ENCODE results near the gene AGTRAP. TPM values are rescaled to one million over a fixed set of nuclear protein-coding genes. Genes with fewer than 3 reads are reported as not detected.
A peak's percentile ranks its signal among the peaks of the same experiment; 100 is the strongest.

Gene AGTRAP
- total RNA-seq, 1 donor from 2014 or later = 13.6 TPM

GRCh38 chr1:11774753-11775152 lies 38.8 kb downstream of the AGTRAP start:
- intact Hi-C loops (cut with DNase I) = no loop called here
- no peak for ATAC-seq (ENCODE audit: poor library complexity)
- no peak for DNase-seq

- ATAC-seq (ENCODE audit: poor library complexity) (peak; percentile 14), DNase-seq (no peak)
- intact Hi-C loops (cut with DNase I) = no loop called here
These were observed 41.9 kb downstream of the AGTRAP start for GRCh38 chr1:11777658-11778322.

GRCh38 chr1:11778336-11778735 lies 42.4 kb downstream of the AGTRAP start:
- ATAC-seq (ENCODE audit: poor library complexity) (no peak), DNase-seq (no peak)
- intact Hi-C loops (cut with DNase I) = no loop called here

- intact Hi-C loops (cut with DNase I) = no loop called here
- DNase-seq (no peak), ATAC-seq (ENCODE audit: poor library complexity) (no peak)
These were observed 43.1 kb downstream of the AGTRAP start for GRCh38 chr1:11778844-11779623.

- DNase-seq (no peak), ATAC-seq (ENCODE audit: poor library complexity) (no peak)
- intact Hi-C loops (cut with DNase I) = loop anchor here (10.0 kb wide), 1 partner anchor 45 kb away; the partner anchor contains the start of gene AGTRAP
These were observed 43.9 kb downstream of the AGTRAP start for GRCh38 chr1:11779715-11780379.

- ATAC-seq (ENCODE audit: poor library complexity) = no peak
- intact Hi-C loops (cut with DNase I) = loop anchor here (10.0 kb wide), 1 partner anchor 46 kb away; the partner anchor contains the start of gene AGTRAP
- no peak for DNase-seq
These were observed 44.6 kb downstream of the AGTRAP start for GRCh38 chr1:11780380-11781147.

- no peak for DNase-seq
- no peak for ATAC-seq (ENCODE audit: poor library complexity)
- intact Hi-C loops (cut with DNase I) = loop anchor here (10.0 kb wide), 1 partner anchor 46 kb away; the partner anchor contains the start of gene AGTRAP
These were observed 45.4 kb downstream of the AGTRAP start for GRCh38 chr1:11781297-11781696.

GRCh38 chr1:11782127-11782708 lies 46.3 kb downstream of the AGTRAP start:
- DNase-seq (no peak), ATAC-seq (ENCODE audit: poor library complexity) (no peak)
- intact Hi-C loops (cut with DNase I) = loop anchor here (10.0 kb wide), 1 partner anchor 47 kb away; the partner anchor contains the start of gene AGTRAP

- intact Hi-C loops (cut with DNase I) = loop anchor here (10.0 kb wide), 1 partner anchor 49 kb away; the partner anchor contains the start of gene AGTRAP
- no peak for ATAC-seq (ENCODE audit: poor library complexity)
- no peak for DNase-seq
These were observed 47.6 kb downstream of the AGTRAP start for GRCh38 chr1:11783556-11783955.

GRCh38 chr1:11784256-11784992 lies 48.5 kb downstream of the AGTRAP start:
- intact Hi-C loops (cut with DNase I) = loop anchor here (10.0 kb wide), 1 partner anchor 50 kb away; the partner anchor contains the start of gene AGTRAP
- ATAC-seq (ENCODE audit: poor library complexity) (no peak), DNase-seq (no peak)

GRCh38 chr1:11784993-11785769 lies 49.2 kb downstream of the AGTRAP start:
- ATAC-seq (ENCODE audit: poor library complexity) (peak; percentile 56), DNase-seq (peak; percentile 87)
- intact Hi-C loops (cut with DNase I) = loop anchor here (10.0 kb wide), 1 partner anchor 50 kb away; the partner anchor contains the start of gene AGTRAP

GRCh38 chr1:11786168-11786567 lies 50.2 kb downstream of the AGTRAP start:
- ATAC-seq (ENCODE audit: poor library complexity) (no peak), DNase-seq (no peak)
- intact Hi-C loops (cut with DNase I) = loop anchor here (2.0 to 10.0 kb wide), 2 partner anchors 19 to 51 kb away; partner anchors contain the start of genes AGTRAP and MTHFR

- peak; percentile 29 for ATAC-seq (ENCODE audit: poor library complexity)
- intact Hi-C loops (cut with DNase I) = loop anchor here (2.0 to 10.0 kb wide), 2 partner anchors 17 to 53 kb away; partner anchors contain the start of genes AGTRAP and MTHFR
These were observed 51.4 kb downstream of the AGTRAP start for GRCh38 chr1:11787251-11787803.

GRCh38 chr1:11787804-11788436 lies 52.0 kb downstream of the AGTRAP start:
- ATAC-seq (ENCODE audit: poor library complexity) = no peak
- intact Hi-C loops (cut with DNase I) = loop anchor here (2.0 to 10.0 kb wide), 2 partner anchors 17 to 53 kb away; partner anchors contain the start of genes AGTRAP and MTHFR
- DNase-seq = peak; percentile 47

More at GRCh38 chr1:11787251-11787803, 51.4 kb downstream of the AGTRAP start:
- peak; percentile 81 for DNase-seq

GRCh38 chr1:11788549-11789053 lies 52.7 kb downstream of the AGTRAP start:
- ATAC-seq (ENCODE audit: poor library complexity) = no peak
- intact Hi-C loops (cut with DNase I) = loop anchor here (10.0 kb wide), 1 partner anchor 54 kb away; the partner anchor contains the start of gene AGTRAP
- DNase-seq = peak; percentile 50

All from Right ventricle myocardium superior (tissue), 1 donor.